SJCRH30 (cell line): ENCODE data around the gene SBK1. TPM values are rescaled to one million over a fixed set of nuclear protein-coding genes. Genes with fewer than 3 reads are reported as not detected.
"Not testable (repeated sequence)": the region's sequence is repeated elsewhere in the genome, so short reads cannot be mapped to it uniquely, and the experiment has no call there.

ENCODE experiments used
- DNase-seq, 2 experiments: peaks; one replicate each; pipeline ENCODE4 v3.0.0-alpha.2; 2015 to 2020
- H3K27ac ChIP-seq: fragments of 250-450 bp; sonication (Bioruptor Pico); 2 replicates; pipeline ENCODE4 v1.5.1; 2020; ENCODE audit warnings: mild to moderate bottlenecking, moderate library complexity
- H3K27me3 ChIP-seq: fragments of 250-450 bp; sonication (Bioruptor Pico); 2 replicates; pipeline ENCODE4 v1.5.1; 2020; ENCODE audit warnings: mild to moderate bottlenecking, moderate library complexity
- H3K36me3 ChIP-seq: fragments of 250-450 bp; sonication (Bioruptor Pico); 2 replicates; pipeline ENCODE4 v1.5.1; 2020; ENCODE audit warnings: mild to moderate bottlenecking, moderate library complexity
- H3K4me1 ChIP-seq: fragments of 250-450 bp; sonication (Bioruptor Pico); 2 replicates; pipeline ENCODE4 v1.5.1; 2020; ENCODE audit warnings: mild to moderate bottlenecking, moderate library complexity
- H3K4me3 ChIP-seq: fragments of 250-450 bp; sonication (Bioruptor Pico); 2 replicates; pipeline ENCODE4 v1.5.1; 2020; ENCODE audit warnings: mild to moderate bottlenecking, moderate library complexity
- H3K9me3 ChIP-seq: fragments of 250-450 bp; sonication (Bioruptor Pico); replicated peaks from 2 replicates; pipeline ENCODE4 v1.5.1; 2020; ENCODE audit warnings: mild to moderate bottlenecking, moderate library complexity
- total RNA-seq: library from RNA; depleted of rRNA; stranded (reverse); fragments of >200 nt; shearing (Covaris generic); gene quantifications from 2 replicates; pipeline ENCODE4 v1.2.3, GENCODE V29; 2014; rRNA removed

SBK1 gene
- total RNA-seq, result 0.53 and 0.59 TPM in 2 replicates

DNA sequence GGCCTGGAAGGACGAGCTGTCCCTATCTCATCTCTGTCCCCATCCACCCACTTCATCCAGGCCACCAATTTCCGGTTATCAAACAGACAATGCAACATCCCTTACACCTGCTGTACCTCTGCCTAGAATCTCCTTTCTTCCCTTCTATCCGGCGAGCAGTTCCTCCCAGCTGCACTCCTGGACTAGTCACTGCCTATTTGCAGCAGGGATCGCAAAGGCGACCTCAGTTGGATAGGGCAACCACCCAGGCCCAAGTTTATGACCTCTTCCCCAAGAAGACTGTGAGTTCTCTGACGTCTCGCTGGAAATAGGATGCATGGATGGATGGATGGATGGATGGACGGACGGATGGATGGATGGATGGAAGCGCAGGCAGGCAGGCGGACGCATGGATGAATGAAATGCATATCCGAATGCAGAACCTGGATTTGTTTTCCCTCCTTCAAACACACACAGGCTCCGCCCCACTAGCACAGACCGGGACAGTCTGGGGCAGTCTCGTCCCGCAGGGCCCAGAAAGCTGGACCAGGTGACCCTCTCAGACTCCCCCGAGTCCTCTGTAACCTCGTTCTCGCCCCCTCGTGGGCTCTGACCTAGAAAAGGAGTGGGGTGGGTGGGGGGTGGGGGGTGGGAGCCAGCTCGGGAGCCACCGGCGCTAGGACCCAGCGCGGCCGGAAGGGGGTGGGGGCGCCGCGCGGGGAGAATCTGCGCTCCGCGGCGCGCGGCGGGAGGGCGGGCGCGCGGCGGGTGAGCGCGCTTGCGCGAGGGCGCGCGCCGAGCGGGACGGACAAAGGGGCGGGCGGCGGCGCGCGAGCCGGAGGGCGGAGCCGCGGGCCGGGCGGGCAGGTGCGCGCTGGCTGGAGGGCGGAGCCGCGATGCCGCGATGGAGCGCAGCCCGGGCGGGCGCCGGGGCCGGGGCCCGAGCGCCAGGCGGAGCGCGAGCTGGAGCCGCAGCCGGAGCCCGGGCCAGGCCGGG, at the start of gene SBK1:
SBK1 (plus strand) TSS at position 875 of the 976 bp plus-strand sequence. CDS start 24,867 bp downstream, outside the sequence.
- Histone ChIP-seq H3K4me3 (peak within 1 kb of the TSS; percentile 60), H3K27me3 (no peaks in the 10 kb centered on the region), H3K36me3 (no peaks in the 10 kb centered on the region), H3K9me3 (no peaks in the 10 kb centered on the region), H3K4me1 (no peaks in the 10 kb centered on the region), H3K27ac (peak within 1 kb of the TSS; percentile 43)
- DNase-seq, result peak; percentile 59 to 74

DNA sequence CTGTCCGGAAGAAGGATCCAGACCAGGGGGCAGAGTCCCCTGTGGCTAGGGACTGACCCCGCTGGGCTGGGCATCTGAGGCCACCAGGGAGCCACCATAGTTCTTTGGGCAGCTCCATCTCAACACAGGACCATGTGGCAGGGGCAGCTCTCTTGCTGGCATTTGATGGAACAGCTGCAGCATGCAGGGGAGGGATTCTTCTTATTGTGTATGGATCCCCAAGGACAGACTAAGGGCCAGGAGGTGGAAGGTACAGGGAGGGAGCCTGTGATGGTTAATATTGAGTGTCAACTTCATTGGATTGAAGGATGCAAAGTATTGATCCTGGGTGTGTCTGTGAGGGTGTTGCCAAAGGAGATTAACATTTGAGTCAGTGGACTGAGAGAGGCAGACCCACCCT, 42.8 kb upstream of the SBK1 start:
- H3K27me3 ChIP-seq, H3K27ac ChIP-seq, H3K4me3 ChIP-seq, H3K36me3 ChIP-seq, H3K9me3 ChIP-seq, DNase-seq, H3K4me1 ChIP-seq: not testable (repeated sequence)

DNA sequence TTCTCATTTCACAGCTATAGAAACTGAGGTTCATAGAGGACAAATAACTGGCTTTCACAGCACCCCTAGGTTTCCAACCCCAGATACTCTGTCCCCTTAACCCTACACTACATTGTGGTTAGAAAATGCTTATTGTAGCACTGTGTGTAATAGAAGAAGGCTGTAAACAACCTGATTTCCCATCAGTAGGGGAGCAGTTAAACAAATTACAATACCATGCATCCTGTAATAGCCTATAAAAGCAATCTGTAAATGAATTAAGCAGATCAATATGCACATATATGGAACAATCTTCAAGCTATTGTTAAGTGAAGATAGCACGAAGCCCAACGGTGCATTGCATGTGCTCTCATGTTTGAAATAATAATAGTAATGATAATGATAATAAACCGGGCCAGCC, 41.3 kb upstream of the SBK1 start:
- Histone ChIP-seq H3K36me3 (no peaks in the 10 kb centered on the region), H3K4me1 (no peaks in the 10 kb centered on the region), H3K27me3 (no peaks in the 10 kb centered on the region), H3K9me3 (no peaks in the 10 kb centered on the region), H3K4me3 (no peak overlapping the region), H3K27ac (no peak overlapping the region)
- no peak for DNase-seq

DNA sequence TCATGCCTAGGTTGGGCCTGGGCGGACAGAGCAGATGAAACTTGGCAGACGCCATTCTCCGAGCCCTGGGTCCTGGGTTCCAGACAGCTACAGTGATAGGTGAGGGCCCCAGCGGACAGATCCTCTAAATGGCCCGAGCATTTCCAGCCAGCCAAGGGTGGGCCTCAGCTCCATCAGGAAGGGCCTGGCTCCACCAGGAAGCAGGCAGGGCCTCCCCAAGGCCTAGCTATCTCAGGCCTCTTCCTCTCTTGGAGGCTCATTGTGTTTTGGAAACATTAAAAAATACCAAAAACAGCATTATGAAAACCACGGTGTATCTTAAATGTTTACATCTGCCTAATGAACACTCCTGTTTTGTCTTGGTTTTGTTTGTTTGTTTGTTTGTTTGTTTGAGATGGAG, 38.2 kb upstream of the SBK1 start:
- no peaks in the 10 kb centered on the region for H3K36me3 ChIP-seq
- H3K9me3 ChIP-seq, result no peaks in the 10 kb centered on the region
- no peaks in the 10 kb centered on the region for H3K4me1 ChIP-seq
- no peak for DNase-seq
- no peak overlapping the region for H3K4me3 ChIP-seq
- no peak overlapping the region for H3K27ac ChIP-seq
- peaks cover 10% of the 10 kb centered on the region for H3K27me3 ChIP-seq

DNA sequence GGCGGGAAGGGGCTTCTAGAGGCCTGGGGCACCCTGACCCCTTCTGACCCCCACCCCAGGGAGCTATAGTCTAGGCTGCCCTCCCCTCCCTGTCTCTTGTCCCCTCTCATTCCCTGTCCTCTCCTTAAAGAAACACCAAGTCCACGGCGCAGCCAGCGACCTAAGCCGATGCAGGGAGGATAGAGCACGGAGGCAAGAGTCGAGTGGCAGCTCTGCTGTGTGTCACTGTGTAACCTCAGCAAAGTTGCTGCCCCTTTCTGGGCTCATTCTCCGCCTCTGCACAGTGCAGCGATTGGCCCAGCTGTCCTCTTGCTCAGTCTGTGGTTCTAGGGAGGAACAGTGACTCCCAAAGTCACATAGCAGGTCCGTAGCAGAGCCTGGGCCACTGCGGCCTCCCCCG, 36.5 kb upstream of the SBK1 start:
- Histone ChIP-seq H3K27me3 (peaks cover 18% of the 10 kb centered on the region), H3K4me1 (no peaks in the 10 kb centered on the region), H3K4me3 (no peak overlapping the region)

DNA sequence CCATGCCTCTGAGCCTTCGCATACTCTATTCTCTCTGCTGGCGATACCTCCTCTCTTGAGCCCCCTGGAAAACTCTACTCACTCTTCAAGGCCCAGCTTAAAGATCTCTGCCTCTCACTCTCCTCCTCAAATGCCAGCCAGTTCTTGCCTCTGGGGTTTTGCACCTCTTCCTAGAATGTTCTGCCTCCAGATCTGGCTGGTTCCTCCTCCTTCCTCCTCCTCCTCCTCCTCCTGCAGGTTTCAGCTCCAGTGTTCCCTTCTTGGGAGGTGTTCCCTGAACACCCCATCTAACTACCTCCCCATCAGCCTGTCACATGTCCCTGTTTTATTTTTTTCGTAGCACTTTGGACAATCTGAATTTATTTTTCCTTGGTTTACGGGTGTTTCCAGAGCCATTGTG, 35.1 kb upstream of the SBK1 start:
- H3K27me3 ChIP-seq, result peaks cover 18% of the 10 kb centered on the region
- no peak for DNase-seq

More for the DNA sequence above, 36.5 kb upstream of the SBK1 start:
- H3K9me3 ChIP-seq, result no peaks in the 10 kb centered on the region
- no peak overlapping the region for H3K27ac ChIP-seq
- no peaks in the 10 kb centered on the region for H3K36me3 ChIP-seq
- DNase-seq, result no peak

DNA sequence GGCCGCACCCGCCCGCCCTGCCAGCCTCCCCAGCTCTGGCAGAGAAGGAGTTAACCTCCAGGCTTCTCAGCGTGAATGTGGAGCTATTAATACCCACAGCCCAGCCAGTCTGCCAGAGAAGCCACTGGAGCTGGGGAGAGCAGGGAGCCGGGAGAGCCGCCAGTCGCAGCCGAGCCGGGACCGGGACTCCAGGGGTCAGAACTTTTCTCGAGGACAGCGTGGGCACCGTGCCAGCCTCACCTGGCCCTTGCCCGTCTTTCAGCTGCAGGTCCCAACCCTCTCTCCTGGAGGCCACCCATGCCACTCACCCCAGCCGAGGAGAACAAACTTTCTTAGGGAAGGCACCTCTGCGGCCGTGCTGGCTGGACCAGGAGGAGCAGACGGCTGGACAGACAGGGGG, 33.8 kb upstream of the SBK1 start:
- no peaks in the 10 kb centered on the region for H3K9me3 ChIP-seq
- H3K4me3 ChIP-seq, result no peak overlapping the region
- H3K36me3 ChIP-seq, result no peaks in the 10 kb centered on the region
- DNase-seq, result peak; percentile 10 to 24
- H3K27me3 ChIP-seq, result peaks cover 21% of the 10 kb centered on the region
- no peak overlapping the region for H3K27ac ChIP-seq
- H3K4me1 ChIP-seq, result no peaks in the 10 kb centered on the region

More for the DNA sequence above, 35.1 kb upstream of the SBK1 start:
- Histone ChIP-seq H3K27ac (no peak overlapping the region), H3K36me3 (no peaks in the 10 kb centered on the region), H3K9me3 (no peaks in the 10 kb centered on the region), H3K4me1 (no peaks in the 10 kb centered on the region), H3K4me3 (no peak overlapping the region)

DNA sequence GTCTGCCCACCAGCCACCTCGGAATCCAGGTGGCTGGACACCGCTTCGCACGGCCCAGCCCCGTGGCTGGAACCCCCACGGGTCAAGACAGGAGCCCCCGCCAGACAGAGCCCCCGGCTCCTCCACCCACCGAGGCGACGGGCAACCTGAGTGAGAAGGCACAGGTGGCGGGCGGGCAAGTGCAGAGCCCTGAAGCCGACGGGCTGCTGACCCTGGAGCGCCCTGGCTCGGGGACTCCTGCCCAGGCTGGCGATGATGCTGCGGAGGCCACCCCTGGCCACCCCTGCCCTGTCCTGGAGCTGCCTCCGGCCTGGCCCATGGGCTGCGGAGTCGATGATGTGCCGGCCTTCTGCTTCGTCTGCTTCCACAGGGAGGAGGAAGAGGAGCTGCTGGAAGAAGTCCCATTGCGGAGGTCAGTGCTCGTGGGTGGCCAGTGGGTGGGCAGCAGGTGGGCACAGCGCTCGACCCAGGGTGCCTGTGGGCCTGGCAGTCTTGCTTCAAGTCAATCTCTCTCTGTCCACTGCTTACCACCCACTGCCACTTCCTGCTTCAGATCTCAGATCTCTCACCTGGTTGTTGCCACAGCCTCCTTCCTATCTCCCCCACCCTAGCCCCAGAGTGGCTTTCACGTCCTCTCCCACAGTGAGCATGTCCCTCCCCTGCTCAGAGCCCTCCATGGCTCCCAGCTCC, 33.1 kb upstream of the SBK1 start:
- Histone ChIP-seq H3K27me3 (peaks cover 21% of the 10 kb centered on the region), H3K4me3 (no peak overlapping the region), H3K36me3 (no peaks in the 10 kb centered on the region)

DNA sequence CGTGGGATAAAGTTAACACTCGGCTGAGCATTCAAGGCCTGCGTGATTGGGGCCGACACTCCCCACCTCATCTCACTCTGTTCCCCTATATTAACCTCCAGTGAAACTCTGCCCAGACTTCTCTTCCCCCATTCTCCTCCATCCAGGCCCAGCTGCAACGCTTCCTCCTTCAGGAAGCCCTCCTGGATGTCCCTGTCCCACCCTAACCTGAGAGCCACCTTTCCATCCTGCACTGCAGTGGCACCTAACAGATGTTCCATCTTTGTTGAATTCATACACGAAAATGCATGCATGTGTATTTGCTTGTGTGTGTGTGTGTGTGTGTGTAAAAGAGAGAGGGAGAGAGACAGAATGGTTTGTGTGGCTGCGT, 32.6 kb upstream of the SBK1 start:
- H3K27me3 ChIP-seq, result peaks cover 21% of the 10 kb centered on the region
- no peak overlapping the region for H3K4me3 ChIP-seq
- no peaks in the 10 kb centered on the region for H3K36me3 ChIP-seq
- no peaks in the 10 kb centered on the region for H3K4me1 ChIP-seq
- no peak for DNase-seq
- no peaks in the 10 kb centered on the region for H3K9me3 ChIP-seq
- no peak overlapping the region for H3K27ac ChIP-seq

More for the DNA sequence above, 33.1 kb upstream of the SBK1 start:
- Histone ChIP-seq H3K4me1 (no peaks in the 10 kb centered on the region), H3K27ac (no peak overlapping the region), H3K9me3 (no peaks in the 10 kb centered on the region)
- DNase-seq, result no peak

DNA sequence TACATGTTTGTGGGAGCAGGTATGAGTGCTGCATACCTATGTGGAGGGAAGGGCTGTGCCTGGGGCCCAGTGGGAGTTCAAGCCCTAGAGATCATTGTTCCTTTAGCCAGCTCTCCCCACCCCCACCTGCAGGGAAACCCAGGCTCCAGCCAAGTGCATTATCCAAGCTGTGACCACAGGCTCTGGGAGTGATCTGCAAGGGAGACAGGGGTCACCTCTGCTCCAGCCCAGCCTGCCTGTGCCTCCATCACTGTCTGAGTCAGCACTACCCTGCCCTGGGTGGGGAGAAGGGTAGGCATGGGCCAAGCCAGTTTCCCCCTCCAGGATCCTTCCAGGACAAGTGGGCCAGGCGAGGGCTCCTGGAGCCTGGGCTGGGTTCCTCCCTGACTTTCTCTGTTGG, 32.1 kb upstream of the SBK1 start:
- Histone ChIP-seq H3K9me3 (no peaks in the 10 kb centered on the region), H3K4me3 (no peak overlapping the region), H3K36me3 (no peaks in the 10 kb centered on the region), H3K27ac (no peak overlapping the region), H3K4me1 (no peaks in the 10 kb centered on the region), H3K27me3 (peaks cover 21% of the 10 kb centered on the region)
- DNase-seq, result no peak

DNA sequence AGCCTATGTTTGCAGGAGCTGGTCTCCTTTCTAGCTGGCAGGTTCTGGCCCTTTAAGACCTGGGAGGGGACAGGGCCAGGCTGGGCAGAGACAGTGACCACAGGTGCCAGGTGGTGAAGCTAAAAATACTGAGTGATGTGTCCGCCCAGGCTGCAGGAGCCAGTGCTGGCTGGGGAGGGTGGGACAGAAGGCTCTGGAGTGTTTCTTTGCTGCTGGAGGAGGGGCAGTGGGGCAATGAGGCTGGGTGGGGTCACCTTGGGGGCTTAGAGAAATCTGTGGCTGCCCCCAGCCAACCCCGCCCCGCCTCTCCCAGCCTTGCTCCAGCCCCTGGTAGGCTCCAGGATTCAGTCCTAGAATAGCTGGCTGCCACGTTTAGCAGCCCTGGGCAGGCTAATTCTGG, 30.4 kb upstream of the SBK1 start:
- H3K9me3 ChIP-seq, result no peaks in the 10 kb centered on the region
- H3K4me1 ChIP-seq, result no peaks in the 10 kb centered on the region
- H3K27ac ChIP-seq, result no peak overlapping the region
- H3K4me3 ChIP-seq, result no peak overlapping the region
- no peak for DNase-seq
- peaks cover 21% of the 10 kb centered on the region for H3K27me3 ChIP-seq
- H3K36me3 ChIP-seq, result no peaks in the 10 kb centered on the region

DNA sequence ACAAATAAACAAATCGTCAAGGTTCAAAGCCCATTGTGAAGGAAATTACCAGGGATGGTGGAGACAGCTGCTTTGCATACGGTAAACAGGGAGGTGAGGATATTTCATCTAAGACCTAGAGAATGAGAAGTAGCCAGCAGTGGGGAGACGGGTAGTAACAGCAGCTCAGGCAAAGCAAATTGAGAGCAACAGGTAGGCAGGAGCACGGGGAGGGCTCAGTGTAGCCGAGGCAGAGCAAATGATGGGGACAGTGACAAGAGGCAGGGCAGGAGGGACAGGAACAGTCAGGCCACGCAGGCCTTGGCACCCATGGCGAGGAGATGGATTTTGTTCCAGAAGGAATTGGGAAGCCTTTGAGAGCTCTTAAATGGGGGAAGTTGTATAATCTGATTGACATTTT, 29.0 kb upstream of the SBK1 start:
- H3K4me3 ChIP-seq, result no peak overlapping the region
- H3K27me3 ChIP-seq, result peaks cover 20% of the 10 kb centered on the region

DNA sequence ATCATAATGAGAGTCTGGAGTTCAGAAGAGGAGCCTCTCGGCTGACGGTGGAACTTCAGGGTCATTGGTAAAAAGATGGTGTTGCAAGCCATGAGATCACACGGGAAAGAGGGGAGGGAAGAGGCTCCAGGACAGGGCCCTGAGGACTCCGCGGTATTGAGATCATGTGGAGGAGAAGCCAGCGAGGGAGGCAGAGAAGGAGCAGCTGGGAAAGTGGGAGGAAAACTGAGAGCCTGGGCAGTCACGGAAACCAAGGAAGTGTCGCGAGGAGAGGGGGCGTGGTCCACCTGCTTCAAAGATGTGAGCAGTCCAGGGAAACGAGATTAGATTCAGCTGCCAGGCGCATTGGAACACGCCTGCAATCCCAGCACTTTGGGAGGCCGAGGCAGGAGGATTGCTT, 27.7 kb upstream of the SBK1 start:
- Histone ChIP-seq H3K27me3 (peaks cover 6% of the 10 kb centered on the region), H3K36me3 (no peaks in the 10 kb centered on the region), H3K4me1 (no peaks in the 10 kb centered on the region), H3K27ac (no peak overlapping the region), H3K9me3 (no peaks in the 10 kb centered on the region), H3K4me3 (no peak overlapping the region)
- DNase-seq, result no peak

More for the DNA sequence above, 29.0 kb upstream of the SBK1 start:
- no peaks in the 10 kb centered on the region for H3K9me3 ChIP-seq
- no peak for DNase-seq
- H3K36me3 ChIP-seq, result no peaks in the 10 kb centered on the region
- no peak overlapping the region for H3K27ac ChIP-seq
- H3K4me1 ChIP-seq, result no peaks in the 10 kb centered on the region

DNA sequence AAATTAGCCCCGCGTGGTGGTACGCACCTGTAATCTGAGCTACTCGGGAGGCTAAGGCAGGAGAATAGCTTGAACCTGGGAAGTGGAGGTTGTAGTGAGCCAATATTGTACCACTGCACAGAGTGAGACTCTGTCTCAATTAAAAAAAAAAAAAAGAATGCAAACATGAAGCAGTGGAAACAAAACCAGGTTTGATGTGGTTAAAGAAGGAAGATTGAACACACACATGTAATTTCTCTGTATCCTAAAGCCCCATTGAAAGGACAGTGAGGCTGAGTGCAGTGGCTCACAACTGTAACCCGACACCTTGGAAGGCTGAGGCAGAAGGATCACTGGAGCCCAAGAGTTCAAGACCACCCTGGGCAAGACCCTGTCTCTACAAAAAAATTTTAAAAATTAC, 26.5 kb upstream of the SBK1 start:
- Histone ChIP-seq H3K27ac (no peak overlapping the region), H3K27me3 (peaks cover 3% of the 10 kb centered on the region; the same call in 1 of the 2 replicates), H3K4me3 (no peak overlapping the region), H3K4me1 (no peaks in the 10 kb centered on the region), H3K36me3 (no peaks in the 10 kb centered on the region), H3K9me3 (no peaks in the 10 kb centered on the region)
- no peak for DNase-seq

DNA sequence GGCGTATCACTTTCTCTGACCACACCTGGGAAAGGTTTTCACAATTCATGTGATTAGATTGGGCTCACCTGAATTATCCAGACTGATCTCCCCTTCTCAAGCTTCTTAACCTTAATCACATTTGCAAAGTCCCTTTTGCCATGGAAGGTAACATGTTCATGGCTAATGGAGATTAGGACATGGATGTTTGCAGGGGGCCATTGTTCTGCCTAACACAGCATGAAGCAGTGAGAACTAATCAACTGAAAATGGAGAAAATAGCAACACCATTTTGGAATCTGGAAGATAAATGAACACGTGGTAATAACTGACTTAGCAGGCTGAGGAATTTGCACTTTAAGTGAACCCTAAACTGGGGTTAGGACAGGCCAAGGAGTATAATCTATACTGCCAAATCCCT, 25.0 kb upstream of the SBK1 start:
- H3K27me3 ChIP-seq, result 0 out of 2 replicates have a peak, but pooled peaks cover 2% of the 10 kb centered on the region
- no peak for DNase-seq
- H3K4me1 ChIP-seq, result no peaks in the 10 kb centered on the region
- no peaks in the 10 kb centered on the region for H3K9me3 ChIP-seq
- H3K4me3 ChIP-seq, result no peak overlapping the region
- no peaks in the 10 kb centered on the region for H3K36me3 ChIP-seq
- H3K27ac ChIP-seq, result no peak overlapping the region
